ENCODE results near the gene NTHL1.

Gene NTHL1

DNA sequence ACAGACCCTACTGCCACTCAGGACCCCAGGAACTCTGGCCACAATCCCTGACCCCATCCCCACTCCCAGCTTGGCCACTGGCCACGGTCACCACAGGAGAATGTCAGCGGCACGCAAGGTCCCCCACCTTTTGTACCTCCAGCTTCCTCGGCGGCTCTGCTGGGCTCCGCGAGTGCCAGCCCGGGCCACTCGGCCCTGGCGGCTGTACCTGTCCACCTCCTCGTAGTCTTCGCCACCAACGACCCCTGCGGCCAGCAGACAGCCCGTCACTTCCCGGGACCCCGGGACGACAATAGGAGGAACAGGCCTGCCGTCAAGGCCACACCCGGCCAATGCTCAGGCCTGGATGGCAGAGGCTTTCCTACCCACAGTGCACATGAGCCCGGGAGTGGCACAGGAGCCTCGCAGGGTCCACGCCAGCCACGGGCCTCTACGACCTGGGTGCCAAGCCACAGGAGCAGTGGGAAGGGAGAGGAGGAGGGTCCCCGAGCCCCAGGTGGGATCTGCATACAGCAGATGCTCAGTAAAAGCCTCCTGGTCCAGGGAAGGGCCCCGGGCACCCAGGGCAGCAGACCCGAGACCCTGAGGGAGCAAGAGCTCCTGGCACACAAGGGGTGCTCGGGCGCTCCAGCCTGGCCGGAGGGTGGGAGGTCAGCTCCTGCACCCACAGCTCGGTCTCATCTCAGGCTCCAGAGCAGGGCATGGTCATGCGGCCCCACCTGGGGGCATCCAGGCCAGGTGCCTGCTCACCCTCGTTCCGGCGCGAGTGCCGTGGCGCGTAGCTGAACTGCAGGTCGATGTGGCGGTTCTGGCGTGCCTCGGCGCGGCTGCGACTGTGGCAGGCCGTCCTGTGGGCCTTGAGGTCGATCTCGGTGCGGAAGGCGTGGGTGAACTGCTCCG, 45.9 kb downstream of the NTHL1 start:
- Histone ChIP-seq H2AFZ (ENCODE audit: low read length) (no peak overlapping the region), H3K9me2 (replicated peaks; ENCODE audit: insufficient read depth, low read length) (no peaks in the 10 kb centered on the region), H3K27ac (ENCODE audit: low read length) (no peak overlapping the region), H3K9ac (ENCODE audit: low read length) (no peak overlapping the region), H4K20me1 (ENCODE audit: insufficient read depth, low read length) (no peaks in the 10 kb centered on the region; the same call in 1 of the 2 replicates), H3K4me2 (ENCODE audit: low read depth, low read length) (no peak overlapping the region), H3K4me3 (ENCODE audit: low read length) (no peak overlapping the region), H3K4me1 (ENCODE audit: low read length) (no peaks in the 10 kb centered on the region), H3K9me3 (replicated peaks; ENCODE audit: insufficient read depth, low read length) (no peaks in the 10 kb centered on the region), H3K27me3 (replicated peaks; ENCODE audit: insufficient read depth, low read length) (no peaks in the 10 kb centered on the region), H3F3A (ENCODE audit: insufficient read depth, low read length) (no peaks in the 10 kb centered on the region), H3K79me2 (ENCODE audit: low read length) (peaks cover 40% of the 10 kb centered on the region), H3K36me3 (replicated peaks; ENCODE audit: insufficient read depth, low read length) (no peaks in the 10 kb centered on the region)
- TF ChIP-seq EZH2 (optimal IDR thresholded peaks at IDR 0.05; ENCODE audit: low read depth, low read length) (no peak), EZH2phosphoT487 (IDR thresholded peaks at IDR 0.05; ENCODE audit: low read length) (no peak)
- TF ChIP-seq, protein P1, sequence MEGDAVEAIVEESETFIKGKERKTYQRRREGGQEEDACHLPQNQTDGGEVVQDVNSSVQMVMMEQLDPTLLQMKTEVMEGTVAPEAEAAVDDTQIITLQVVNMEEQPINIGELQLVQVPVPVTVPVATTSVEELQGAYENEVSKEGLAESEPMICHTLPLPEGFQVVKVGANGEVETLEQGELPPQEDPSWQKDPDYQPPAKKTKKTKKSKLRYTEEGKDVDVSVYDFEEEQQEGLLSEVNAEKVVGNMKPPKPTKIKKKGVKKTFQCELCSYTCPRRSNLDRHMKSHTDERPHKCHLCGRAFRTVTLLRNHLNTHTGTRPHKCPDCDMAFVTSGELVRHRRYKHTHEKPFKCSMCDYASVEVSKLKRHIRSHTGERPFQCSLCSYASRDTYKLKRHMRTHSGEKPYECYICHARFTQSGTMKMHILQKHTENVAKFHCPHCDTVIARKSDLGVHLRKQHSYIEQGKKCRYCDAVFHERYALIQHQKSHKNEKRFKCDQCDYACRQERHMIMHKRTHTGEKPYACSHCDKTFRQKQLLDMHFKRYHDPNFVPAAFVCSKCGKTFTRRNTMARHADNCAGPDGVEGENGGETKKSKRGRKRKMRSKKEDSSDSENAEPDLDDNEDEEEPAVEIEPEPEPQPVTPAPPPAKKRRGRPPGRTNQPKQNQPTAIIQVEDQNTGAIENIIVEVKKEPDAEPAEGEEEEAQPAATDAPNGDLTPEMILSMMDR (IDR thresholded peaks at IDR 0.05; ENCODE audit: low read length) = no peak
- DNase-seq = no peak

DNA sequence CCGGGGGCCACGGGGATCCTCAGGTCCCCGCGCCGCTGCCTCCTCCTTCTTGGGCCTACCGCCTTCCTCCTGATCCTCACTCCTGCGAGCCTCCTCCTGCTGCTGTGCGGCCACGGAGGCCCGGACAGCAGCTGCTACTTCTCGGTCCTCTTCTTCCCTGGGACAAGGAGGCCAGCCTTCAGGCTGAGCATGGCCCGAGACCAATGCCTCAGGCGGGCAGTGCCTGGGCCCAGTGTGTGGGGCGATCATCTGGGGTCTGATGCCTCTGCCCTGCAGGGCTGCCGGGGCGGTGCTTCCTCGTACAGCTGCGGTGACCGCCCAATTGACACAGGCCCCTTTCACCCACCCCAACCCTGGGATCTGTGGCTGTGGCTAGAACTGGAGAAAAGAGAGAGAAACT, 46.6 kb downstream of the NTHL1 start:
- Histone ChIP-seq H3K9me3 (replicated peaks; ENCODE audit: insufficient read depth, low read length) (no peaks in the 10 kb centered on the region), H3K79me2 (ENCODE audit: low read length) (peaks cover 33% of the 10 kb centered on the region), H3K4me1 (ENCODE audit: low read length) (no peaks in the 10 kb centered on the region), H3F3A (ENCODE audit: insufficient read depth, low read length) (no peaks in the 10 kb centered on the region), H3K36me3 (replicated peaks; ENCODE audit: insufficient read depth, low read length) (no peaks in the 10 kb centered on the region), H4K20me1 (ENCODE audit: insufficient read depth, low read length) (no peaks in the 10 kb centered on the region; the same call in 1 of the 2 replicates), H2AFZ (ENCODE audit: low read length) (no peak overlapping the region), H3K27ac (ENCODE audit: low read length) (no peak overlapping the region), H3K4me3 (ENCODE audit: low read length) (no peak overlapping the region), H3K9me2 (replicated peaks; ENCODE audit: insufficient read depth, low read length) (no peaks in the 10 kb centered on the region), H3K9ac (ENCODE audit: low read length) (no peak overlapping the region), H3K4me2 (ENCODE audit: low read depth, low read length) (no peak overlapping the region), H3K27me3 (replicated peaks; ENCODE audit: insufficient read depth, low read length) (no peaks in the 10 kb centered on the region)
- no peak for TF ChIP-seq EZH2phosphoT487 (IDR thresholded peaks at IDR 0.05; ENCODE audit: low read length)
- TF ChIP-seq EZH2 (optimal IDR thresholded peaks at IDR 0.05; ENCODE audit: low read depth, low read length) = no peak
- TF ChIP-seq, protein P1 (IDR thresholded peaks at IDR 0.05; ENCODE audit: low read length) = no peak
- DNase-seq = no peak

DNA sequence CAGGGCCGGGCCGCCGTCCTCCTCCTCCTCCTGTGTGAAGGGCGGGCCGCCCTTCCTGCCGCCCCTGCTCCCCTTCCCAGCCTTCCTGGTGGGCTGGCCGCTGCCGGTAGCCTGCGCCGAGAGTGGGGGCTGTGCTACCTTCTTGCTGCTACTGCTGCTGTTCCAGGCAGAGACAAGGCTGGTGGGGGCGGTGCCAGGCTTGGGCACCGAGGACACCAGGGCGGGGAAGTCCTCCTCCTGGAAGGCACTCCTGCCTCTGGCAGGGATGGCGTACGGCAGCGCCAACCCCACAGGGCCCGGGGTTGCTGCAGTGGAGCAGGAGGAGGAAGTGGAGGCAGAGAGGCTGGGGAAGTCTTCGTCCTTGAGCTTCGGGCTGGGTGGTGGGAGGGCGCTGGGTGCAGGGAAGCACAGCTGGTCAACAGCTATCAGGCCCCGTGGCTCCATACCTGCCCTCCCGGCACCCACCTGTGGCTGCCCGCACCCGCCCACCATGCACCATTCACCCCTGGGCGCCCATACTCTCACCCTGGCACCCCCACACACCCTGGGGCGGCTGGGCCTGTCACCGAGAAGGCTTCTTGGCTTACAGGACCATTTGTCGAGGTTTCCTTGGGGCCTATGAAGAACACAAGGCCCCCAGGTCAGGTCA, 47.6 kb downstream of the NTHL1 start:
- Histone ChIP-seq H4K20me1 (ENCODE audit: insufficient read depth, low read length) (no peaks in the 10 kb centered on the region), H3F3A (ENCODE audit: insufficient read depth, low read length) (no peaks in the 10 kb centered on the region), H3K4me2 (ENCODE audit: low read depth, low read length) (no peak overlapping the region), H3K27me3 (replicated peaks; ENCODE audit: insufficient read depth, low read length) (no peaks in the 10 kb centered on the region), H3K36me3 (replicated peaks; ENCODE audit: insufficient read depth, low read length) (no peaks in the 10 kb centered on the region), H3K4me1 (ENCODE audit: low read length) (no peaks in the 10 kb centered on the region), H3K79me2 (ENCODE audit: low read length) (peaks cover 22% of the 10 kb centered on the region), H3K9me2 (replicated peaks; ENCODE audit: insufficient read depth, low read length) (no peaks in the 10 kb centered on the region), H3K27ac (ENCODE audit: low read length) (no peak overlapping the region), H3K9me3 (replicated peaks; ENCODE audit: insufficient read depth, low read length) (no peaks in the 10 kb centered on the region), H3K4me3 (ENCODE audit: low read length) (no peak overlapping the region), H2AFZ (ENCODE audit: low read length) (no peak overlapping the region), H3K9ac (ENCODE audit: low read length) (no peak overlapping the region)
- no peak for DNase-seq
- TF ChIP-seq EZH2 (optimal IDR thresholded peaks at IDR 0.05; ENCODE audit: low read depth, low read length) (no peak), EZH2phosphoT487 (IDR thresholded peaks at IDR 0.05; ENCODE audit: low read length) (no peak)
- TF ChIP-seq, protein P1 (IDR thresholded peaks at IDR 0.05; ENCODE audit: low read length) = no peak

Data from MM.1S (cell line).